ENCODE results near the gene PCDH19. TPM values are rescaled to one million over a fixed set of nuclear protein-coding genes. Genes with fewer than 3 reads are reported as not detected.

Gene PCDH19
- polyA plus RNA-seq, 1 donor (not counting 4 experiments of a cell fraction or from before 2014, with no cell fraction given) = not detected

- no peak overlapping the region for H3K4me2 ChIP-seq (ENCODE audit: control insufficient read depth, extremely low read depth, insufficient read depth, low read depth, low read length)
- H3K4me3 ChIP-seq (ENCODE audit: control insufficient read depth in 2 of 3, extremely low read depth in 1 of 3, insufficient read depth in 2 of 3, low read depth in 1 of 3, low read length in 3 of 3) = no peak overlapping the region
- no peak overlapping the region for H3K9ac ChIP-seq (ENCODE audit: control insufficient read depth, extremely low read depth, insufficient read depth, low read length)
- no peaks in the 10 kb centered on the region for H3K9me1 ChIP-seq (ENCODE audit: control insufficient read depth, extremely low read depth, insufficient read depth, low read length)
- H3K27ac ChIP-seq (ENCODE audit: control insufficient read depth, insufficient read depth, low read length) = no peak overlapping the region
- H3K27me3 ChIP-seq (ENCODE audit: control insufficient read depth, extremely low read depth, insufficient read depth, low read length) = no peaks in the 10 kb centered on the region
- H3K36me3 ChIP-seq (ENCODE audit: control insufficient read depth in 2 of 2, extremely low read depth in 1 of 2, insufficient read depth in 2 of 2, low read length in 2 of 2) = no peaks in the 10 kb centered on the region
- dilution Hi-C loops (cut with MboI; ENCODE audit: extremely low pct_ligation_motif_present, low sequenced_read_pairs) = no loop called here
- no peaks in the 10 kb centered on the region for H3K79me2 ChIP-seq (ENCODE audit: control insufficient read depth, insufficient read depth, low read length)
- H3K4me1 ChIP-seq (ENCODE audit: control insufficient read depth, extremely low read depth, insufficient read depth, low read length) = no peaks in the 10 kb centered on the region
- H2AFZ ChIP-seq (ENCODE audit: control insufficient read depth, low read length) = no peak overlapping the region
- H4K20me1 ChIP-seq (ENCODE audit: control insufficient read depth, extremely low read depth, insufficient read depth, low read length) = no peaks in the 10 kb centered on the region
- TF ChIP-seq CTCF (optimal IDR thresholded peaks at IDR 0.05 in 1 of 3, IDR thresholded peaks at IDR 0.05 in 1 of 3, conservative IDR thresholded peaks at IDR 0.05 in 1 of 3; ENCODE audit: extremely low read depth in 1 of 3, insufficient read depth in 2 of 3, low read length in 3 of 3) (no peak), EZH2 (IDR thresholded peaks at IDR 0.05; ENCODE audit: low read length) (no peak)
- DNase-seq (ENCODE audit: low read depth, low spot score) (no peak), FAIRE-seq (no peak)
- H3K9me3 ChIP-seq (ENCODE audit: control insufficient read depth, low read depth, low read length) = no peaks in the 10 kb centered on the region
Measured at GRCh38 chrX:100440006-100440405, 29.9 kb upstream of the PCDH19 start.

GRCh38 chrX:100435726-100436125, 25.7 kb upstream of the PCDH19 start:
- no peak overlapping the region for H3K4me2 ChIP-seq (ENCODE audit: control insufficient read depth, extremely low read depth, insufficient read depth, low read depth, low read length)
- DNase-seq (ENCODE audit: low read depth, low spot score) (no peak), FAIRE-seq (no peak)

More at GRCh38 chrX:100435726-100436125, 25.7 kb upstream of the PCDH19 start:
- Histone ChIP-seq H3K9me1 (ENCODE audit: control insufficient read depth, extremely low read depth, insufficient read depth, low read length) (no peaks in the 10 kb centered on the region), H4K20me1 (ENCODE audit: control insufficient read depth, extremely low read depth, insufficient read depth, low read length) (no peaks in the 10 kb centered on the region), H3K4me1 (ENCODE audit: control insufficient read depth, extremely low read depth, insufficient read depth, low read length) (no peaks in the 10 kb centered on the region), H3K27me3 (ENCODE audit: control insufficient read depth, extremely low read depth, insufficient read depth, low read length) (no peaks in the 10 kb centered on the region), H3K4me3 (ENCODE audit: control insufficient read depth in 2 of 3, extremely low read depth in 1 of 3, insufficient read depth in 2 of 3, low read depth in 1 of 3, low read length in 3 of 3) (no peak overlapping the region), H3K27ac (ENCODE audit: control insufficient read depth, insufficient read depth, low read length) (no peak overlapping the region), H3K9me3 (ENCODE audit: control insufficient read depth, low read depth, low read length) (no peaks in the 10 kb centered on the region), H2AFZ (ENCODE audit: control insufficient read depth, low read length) (no peak overlapping the region), H3K36me3 (ENCODE audit: control insufficient read depth in 2 of 2, extremely low read depth in 1 of 2, insufficient read depth in 2 of 2, low read length in 2 of 2) (no peaks in the 10 kb centered on the region), H3K9ac (ENCODE audit: control insufficient read depth, extremely low read depth, insufficient read depth, low read length) (no peak overlapping the region), H3K79me2 (ENCODE audit: control insufficient read depth, insufficient read depth, low read length) (no peaks in the 10 kb centered on the region)
- dilution Hi-C loops (cut with MboI; ENCODE audit: extremely low pct_ligation_motif_present, low sequenced_read_pairs) = no loop called here
- no peak for TF ChIP-seq CTCF (optimal IDR thresholded peaks at IDR 0.05 in 1 of 3, IDR thresholded peaks at IDR 0.05 in 1 of 3, conservative IDR thresholded peaks at IDR 0.05 in 1 of 3; ENCODE audit: extremely low read depth in 1 of 3, insufficient read depth in 2 of 3, low read length in 3 of 3)
- no peak for TF ChIP-seq EZH2 (IDR thresholded peaks at IDR 0.05; ENCODE audit: low read length)
